ENCODE data around the gene BCAS1. TPM values are rescaled to one million over a fixed set of nuclear protein-coding genes. Genes with fewer than 3 reads are reported as not detected.

The BCAS1 gene
- polyA plus RNA-seq, 1 of the 3 experiments (the other 2 are of a cell fraction): not detected

- Histone ChIP-seq H3K9ac (peak overlapping the region; percentile 27; the same call in 1 of the 2 replicates), H3K79me2 (ENCODE audit: insufficient read depth) (no peaks in the 10 kb centered on the region), H4K20me1 (ENCODE audit: insufficient read depth) (no peaks in the 10 kb centered on the region), H3F3A (replicated peaks; ENCODE audit: insufficient read depth) (peaks cover 15% of the 10 kb centered on the region), H3K4me2 (no peak overlapping the region), H3K27ac (ENCODE audit: low read depth in 2 of 2, low read length in 1 of 2) (peak overlapping the region in 1 of 2 experiments; percentile 33; a peak in 2 of 4 replicates), H3K4me1 (ENCODE audit: control insufficient read depth in 1 of 2, insufficient read depth in 2 of 2, low read depth in 1 of 2, low read length in 1 of 2) (peaks cover 0 to 23% of the 10 kb centered on the region in 2 experiments; a peak in 3 of 4 replicates), H3K9me3 (no peaks in the 10 kb centered on the region), H3K36me3 (replicated peaks in 1 of 2; ENCODE audit: control insufficient read depth in 1 of 2, insufficient read depth in 2 of 2, low read length in 1 of 2) (no peaks in the 10 kb centered on the region), H2AFZ (ENCODE audit: low read depth) (0 out of 2 replicates have a peak overlapping the region, but pooled peaks have one; percentile 62), H3K9me2 (no peaks in the 10 kb centered on the region), H3K4me3 (ENCODE audit: low read depth in 2 of 2, low read length in 1 of 2) (no peak overlapping the region), H3K27me3 (ENCODE audit: insufficient read depth) (no peaks in the 10 kb centered on the region)
- 84% methylated on average over 6 of the region's 6 CpGs for WGBS (ENCODE audit: low lambda C conversion rate)
- CTCF ChIA-PET: interaction anchor here (0.6 to 3.1 kb wide), 12 partner anchors 10 to 1131 kb away, joined by 3 to 12 read pairs (median 4); no protein-coding TSS in a partner anchor
- DNase-seq: no peak
- POLR2A ChIA-PET: no interaction called here
- no peak for TF ChIP-seq NFIC (IDR thresholded peaks at IDR 0.05; ENCODE audit: borderline replicate concordance)
- no peak for TF ChIP-seq IRF3 (IDR thresholded peaks at IDR 0.05; ENCODE audit: low read depth, low read length)
- no peak for TF ChIP-seq RAD21 (IDR thresholded peaks at IDR 0.05; ENCODE audit: low read length)
- no peak for TF ChIP-seq ELF1 (IDR thresholded peaks at IDR 0.05)
- TF ChIP-seq RFX5 (IDR thresholded peaks at IDR 0.05; ENCODE audit: low read length): no peak
- peak; percentile 93 for TF ChIP-seq PBX3 (IDR thresholded peaks at IDR 0.05)
- TF ChIP-seq MEF2A (IDR thresholded peaks at IDR 0.05; ENCODE audit: borderline replicate concordance, low read depth): no peak
Measured at GRCh38 chr20:53934421-53935343, 135.7 kb downstream of the BCAS1 start.

DNA sequence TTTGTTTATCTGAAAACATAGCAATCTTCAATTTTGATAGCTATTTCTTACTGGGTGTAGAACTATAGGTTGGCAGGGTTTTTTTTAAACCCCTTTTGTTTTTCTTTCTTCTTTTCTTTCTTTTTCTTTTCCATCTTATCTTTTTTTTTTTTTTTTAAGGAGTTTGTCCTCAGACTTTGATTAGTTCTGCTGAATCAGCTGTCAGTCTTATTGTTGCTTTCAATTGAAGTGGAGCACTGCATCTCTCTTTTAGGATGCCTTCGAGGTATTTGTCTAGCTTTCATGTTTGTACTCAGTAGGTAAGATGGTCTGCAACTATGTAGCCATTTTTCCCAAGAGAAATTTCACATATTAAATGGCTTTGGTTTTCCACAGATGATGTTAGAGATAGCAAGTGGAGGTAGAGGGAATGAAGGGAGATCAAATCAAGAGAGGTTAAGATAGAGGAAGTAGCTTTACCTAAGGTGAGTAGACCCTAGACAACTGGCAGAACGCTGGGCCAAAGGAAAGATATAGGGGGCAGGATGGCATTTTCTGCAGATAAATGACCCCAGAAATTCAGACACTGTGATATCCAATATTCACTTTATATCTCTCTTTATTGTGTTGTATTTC is 137.1 kb downstream of the BCAS1 start:
- H3K27me3 ChIP-seq (ENCODE audit: insufficient read depth): no peaks in the 10 kb centered on the region
- H3K9me3 ChIP-seq: no peaks in the 10 kb centered on the region
- H3K4me3 ChIP-seq (ENCODE audit: low read depth in 2 of 2, low read length in 1 of 2): no peak overlapping the region
- peaks cover 6% of the 10 kb centered on the region for H3F3A ChIP-seq (replicated peaks; ENCODE audit: insufficient read depth)
- no peak for TF ChIP-seq USF1 (IDR thresholded peaks at IDR 0.05; ENCODE audit: borderline replicate concordance, low read depth)
- TF ChIP-seq IRF3 (IDR thresholded peaks at IDR 0.05; ENCODE audit: low read depth, low read length): no peak
- no peak for TF ChIP-seq TAF1 (IDR thresholded peaks at IDR 0.05; ENCODE audit: borderline replicate concordance, low read depth, low read length)
- no peak for TF ChIP-seq RCOR1 (IDR thresholded peaks at IDR 0.05; ENCODE audit: low read length)
- no peak for TF ChIP-seq PBX3 (IDR thresholded peaks at IDR 0.05)
- no peak for TF ChIP-seq NFIC (IDR thresholded peaks at IDR 0.05; ENCODE audit: borderline replicate concordance)
- TF ChIP-seq FOSL2 (IDR thresholded peaks at IDR 0.05; ENCODE audit: borderline replicate concordance, low read depth): no peak
- no peak for TF ChIP-seq MAX (IDR thresholded peaks at IDR 0.05; ENCODE audit: low read depth)
- no peak for TF ChIP-seq RXRA (IDR thresholded peaks at IDR 0.05; ENCODE audit: borderline replicate concordance, low read depth)
- H3K79me2 ChIP-seq (ENCODE audit: insufficient read depth): no peaks in the 10 kb centered on the region
- ChIA-PET POLR2A (no interaction called here), CTCF (interaction anchor here (1.1 to 3.1 kb wide), 6 partner anchors 14 to 355 kb away, joined by 3 to 12 read pairs (median 4); no protein-coding TSS in a partner anchor)
- no peaks in the 10 kb centered on the region for H3K9me2 ChIP-seq
- H3K27ac ChIP-seq (ENCODE audit: low read depth in 2 of 2, low read length in 1 of 2): no peak overlapping the region
- no peaks in the 10 kb centered on the region for H3K36me3 ChIP-seq (replicated peaks in 1 of 2; ENCODE audit: control insufficient read depth in 1 of 2, insufficient read depth in 2 of 2, low read length in 1 of 2)
- peaks cover 0 to 13% of the 10 kb centered on the region in 2 experiments; a peak in 2 of 4 replicates for H3K4me1 ChIP-seq (ENCODE audit: control insufficient read depth in 1 of 2, insufficient read depth in 2 of 2, low read depth in 1 of 2, low read length in 1 of 2)
- DNase-seq: no peak
- H3K4me2 ChIP-seq: no peak overlapping the region
- H3K9ac ChIP-seq: no peak overlapping the region
- H4K20me1 ChIP-seq (ENCODE audit: insufficient read depth): no peaks in the 10 kb centered on the region
- no peak overlapping the region for H2AFZ ChIP-seq (ENCODE audit: low read depth)
- 77% methylated on average over 2 of the region's 2 CpGs for WGBS (ENCODE audit: low lambda C conversion rate)

All from SK-N-SH (cell line).